OCI-LY1 (cell line): Measurements from ENCODE around the gene SYNGR4.

Source experiments
- H2AFZ ChIP-seq: fragments of 200-600 bp; sonication (generic), shearing (Covaris generic); 2 replicates; pipeline ENCODE4 v1.6.0; 2014; ENCODE audit warnings: antibody characterized with exemption, mild to moderate bottlenecking, low read length
- H3F3A ChIP-seq: fragments of 200-600 bp; sonication (generic), shearing (Covaris generic); 2 replicates; pipeline ENCODE4 v1.6.0; 2014; ENCODE audit warnings: mild to moderate bottlenecking, antibody characterized with exemption, low read length, moderate library complexity; ENCODE audit not compliant: insufficient read depth
- H3K27ac ChIP-seq: fragments of 200-600 bp; sonication (generic); 2 replicates; pipeline ENCODE4 v1.5.1; 2014; ENCODE audit warnings: low read length, mixed run types, mild to moderate bottlenecking, low read depth; ENCODE audit not compliant: poor library complexity, severe bottlenecking
- H3K27me3 ChIP-seq: fragments of 200-600 bp; sonication (generic); 2 replicates; pipeline ENCODE4 v1.6.0; 2014; ENCODE audit warnings: antibody characterized with exemption, mild to moderate bottlenecking, low read length, moderate library complexity; ENCODE audit not compliant: insufficient read depth
- H3K36me3 ChIP-seq: fragments of 200-600 bp; sonication (generic); 2 replicates; pipeline ENCODE4 v1.6.1; 2014; ENCODE audit warnings: mild to moderate bottlenecking, antibody characterized with exemption, low read length, moderate library complexity, mixed read lengths; ENCODE audit not compliant: insufficient read depth
- H3K4me1 ChIP-seq: fragments of 200-600 bp; sonication (generic); 2 replicates; pipeline ENCODE4 v1.5.1; 2014; ENCODE audit warnings: mild to moderate bottlenecking, low read length, moderate library complexity; ENCODE audit not compliant: insufficient read depth, severe bottlenecking
- H3K4me2 ChIP-seq: fragments of 200-600 bp; sonication (generic), shearing (Covaris generic); 2 replicates; pipeline ENCODE4 v1.6.1; 2014; ENCODE audit warnings: low read length
- H3K4me3 ChIP-seq: fragments of 200-600 bp; sonication (generic); 2 replicates; pipeline ENCODE4 v1.5.1; 2014; ENCODE audit warnings: low read length, low read depth, mild to moderate bottlenecking, mixed read lengths; ENCODE audit not compliant: poor library complexity, severe bottlenecking
- H3K79me2 ChIP-seq: fragments of 200-600 bp; shearing (Covaris generic); 2 replicates; pipeline ENCODE4 v1.6.1; 2016; ENCODE audit warnings: mixed run types, low read length, mixed read lengths; ENCODE audit not compliant: insufficient read depth
- H3K9ac ChIP-seq: fragments of 200-600 bp; sonication (generic), shearing (Covaris generic); 2 replicates; pipeline ENCODE4 v1.6.1; 2014; ENCODE audit warnings: mild to moderate bottlenecking, low read length, mixed read lengths
- H3K9me2 ChIP-seq: fragments of 200-600 bp; sonication (generic), shearing (Covaris generic); 2 replicates; pipeline ENCODE4 v1.6.1; 2014; ENCODE audit warnings: low read depth, mild to moderate bottlenecking, low read length, mixed read lengths
- H3K9me3 ChIP-seq: fragments of 200-600 bp; shearing (Covaris generic); 2 replicates; pipeline ENCODE4 v1.6.1; 2014; ENCODE audit warnings: low read length, mixed read lengths
- H4K20me1 ChIP-seq: fragments of 200-600 bp; sonication (generic), shearing (Covaris generic); 2 replicates; pipeline ENCODE4 v1.6.0; 2016; ENCODE audit warnings: mild to moderate bottlenecking, low read length; ENCODE audit not compliant: insufficient read depth
- EZH2 ChIP-seq: fragments of 200-600 bp; sonication (generic), shearing (Covaris generic); IDR thresholded peaks from 2 replicates; pipeline ENCODE4 v1.8.0; 2017; ENCODE audit warnings: borderline replicate concordance, mixed run types, mild to moderate bottlenecking, antibody characterized with exemption, low read length, moderate library complexity, mixed read lengths
- TF ChIP-seq, protein P1 (sequence below): fragments of 200-600 bp; sonication (generic), shearing (Covaris generic); IDR thresholded peaks from 2 replicates; pipeline ENCODE4 v1.5.1; 2017; ENCODE audit warnings: mild to moderate bottlenecking, antibody characterized with exemption, low read length, moderate library complexity, mixed read lengths

Gene SYNGR4

GRCh38 chr19:48351341-48351752, 12.8 kb upstream of the SYNGR4 start:
- H3K36me3 ChIP-seq: no peaks in the 10 kb centered on the region
- TF ChIP-seq, protein P1, sequence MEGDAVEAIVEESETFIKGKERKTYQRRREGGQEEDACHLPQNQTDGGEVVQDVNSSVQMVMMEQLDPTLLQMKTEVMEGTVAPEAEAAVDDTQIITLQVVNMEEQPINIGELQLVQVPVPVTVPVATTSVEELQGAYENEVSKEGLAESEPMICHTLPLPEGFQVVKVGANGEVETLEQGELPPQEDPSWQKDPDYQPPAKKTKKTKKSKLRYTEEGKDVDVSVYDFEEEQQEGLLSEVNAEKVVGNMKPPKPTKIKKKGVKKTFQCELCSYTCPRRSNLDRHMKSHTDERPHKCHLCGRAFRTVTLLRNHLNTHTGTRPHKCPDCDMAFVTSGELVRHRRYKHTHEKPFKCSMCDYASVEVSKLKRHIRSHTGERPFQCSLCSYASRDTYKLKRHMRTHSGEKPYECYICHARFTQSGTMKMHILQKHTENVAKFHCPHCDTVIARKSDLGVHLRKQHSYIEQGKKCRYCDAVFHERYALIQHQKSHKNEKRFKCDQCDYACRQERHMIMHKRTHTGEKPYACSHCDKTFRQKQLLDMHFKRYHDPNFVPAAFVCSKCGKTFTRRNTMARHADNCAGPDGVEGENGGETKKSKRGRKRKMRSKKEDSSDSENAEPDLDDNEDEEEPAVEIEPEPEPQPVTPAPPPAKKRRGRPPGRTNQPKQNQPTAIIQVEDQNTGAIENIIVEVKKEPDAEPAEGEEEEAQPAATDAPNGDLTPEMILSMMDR: peak; percentile 96
- no peak for TF ChIP-seq EZH2
- H3K9ac ChIP-seq: no peak overlapping the region
- no peaks in the 10 kb centered on the region for H3K9me2 ChIP-seq
- no peaks in the 10 kb centered on the region for H3F3A ChIP-seq
- no peaks in the 10 kb centered on the region for H3K9me3 ChIP-seq
- H4K20me1 ChIP-seq: no peaks in the 10 kb centered on the region
- no peaks in the 10 kb centered on the region for H3K27me3 ChIP-seq
- H3K27ac ChIP-seq: no peak overlapping the region
- H2AFZ ChIP-seq: no peak overlapping the region
- H3K4me1 ChIP-seq: no peaks in the 10 kb centered on the region
- no peaks in the 10 kb centered on the region for H3K79me2 ChIP-seq
- no peak overlapping the region for H3K4me2 ChIP-seq
- H3K4me3 ChIP-seq: no peak overlapping the region

- H3K27ac ChIP-seq: no peak overlapping the region
- no peaks in the 10 kb centered on the region for H3K9me2 ChIP-seq
- H3K4me3 ChIP-seq: no peak overlapping the region
- H3K36me3 ChIP-seq: no peaks in the 10 kb centered on the region
- no peaks in the 10 kb centered on the region for H4K20me1 ChIP-seq
- H3K79me2 ChIP-seq: no peaks in the 10 kb centered on the region
- H3K9ac ChIP-seq: no peak overlapping the region
- H3K4me1 ChIP-seq: no peaks in the 10 kb centered on the region
- no peak overlapping the region for H2AFZ ChIP-seq
- TF ChIP-seq EZH2: no peak
- TF ChIP-seq, protein P1: no peak
- H3K9me3 ChIP-seq: no peaks in the 10 kb centered on the region
- H3K4me2 ChIP-seq: no peak overlapping the region
- no peaks in the 10 kb centered on the region for H3F3A ChIP-seq
- H3K27me3 ChIP-seq: no peaks in the 10 kb centered on the region
Measured at GRCh38 chr19:48353677-48354076, 10.5 kb upstream of the SYNGR4 start.

DNA sequence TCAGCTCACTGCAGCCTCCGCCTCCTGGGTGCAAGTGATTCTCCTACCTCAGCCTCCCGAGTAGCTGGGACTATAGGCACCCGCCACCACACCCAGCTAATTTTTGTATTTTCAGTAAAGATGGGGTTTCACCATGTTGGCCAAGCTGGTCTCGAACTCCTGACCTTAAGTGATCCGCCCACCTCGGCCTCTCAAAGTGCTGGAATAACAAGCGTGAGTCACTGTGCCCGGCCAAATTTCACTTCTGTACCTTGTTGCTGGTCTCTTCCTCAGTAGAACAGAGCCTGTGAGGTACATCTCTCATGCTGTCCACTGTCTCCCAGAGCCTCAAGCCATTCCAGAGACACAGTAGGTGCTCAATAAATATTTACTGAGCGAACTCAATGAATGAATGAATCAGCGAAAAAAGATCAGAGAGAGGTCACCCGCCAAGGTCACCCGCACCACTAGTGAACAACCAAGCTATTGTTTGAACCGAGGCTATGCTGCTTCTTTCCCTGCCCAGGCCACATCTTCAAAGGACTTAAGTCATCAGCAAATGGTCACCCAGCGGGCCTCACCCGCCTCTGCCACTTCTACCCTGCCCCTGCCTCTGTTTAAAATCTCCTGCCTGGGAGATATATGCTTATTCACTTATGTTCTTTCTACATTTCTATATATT, 9.7 kb upstream of the SYNGR4 start:
- no peaks in the 10 kb centered on the region for H3K36me3 ChIP-seq
- H3K27me3 ChIP-seq: no peaks in the 10 kb centered on the region
- H3K27ac ChIP-seq: no peak overlapping the region
- no peaks in the 10 kb centered on the region for H4K20me1 ChIP-seq
- no peak overlapping the region for H3K4me3 ChIP-seq
- TF ChIP-seq, protein P1: no peak
- no peak for TF ChIP-seq EZH2
- H3K9me2 ChIP-seq: no peaks in the 10 kb centered on the region
- no peaks in the 10 kb centered on the region for H3K79me2 ChIP-seq
- H3K9ac ChIP-seq: no peak overlapping the region
- no peaks in the 10 kb centered on the region for H3F3A ChIP-seq
- H3K9me3 ChIP-seq: no peaks in the 10 kb centered on the region
- no peaks in the 10 kb centered on the region for H3K4me1 ChIP-seq
- H3K4me2 ChIP-seq: no peak overlapping the region
- H2AFZ ChIP-seq: no peak overlapping the region
